ENCODE results near the gene MBD4.
"Not testable (repeated sequence)": the region's sequence is repeated elsewhere in the genome, so short reads cannot be mapped to it uniquely, and the experiment has no call there.

The MBD4 gene

GRCh38 chr3:129439817-129440617 is at the start of gene MBD4, which contains the start of gene IFT122:
Gene MBD4 (minus strand): TSS chr3:129439948. CDS start chr3:129439833, 115 bp downstream.
Gene IFT122 (plus strand): TSS chr3:129440224. CDS start chr3:129440331, 107 bp downstream.
- peak; percentile 98 for DNase-seq (ENCODE audit: low spot score)

DNA sequence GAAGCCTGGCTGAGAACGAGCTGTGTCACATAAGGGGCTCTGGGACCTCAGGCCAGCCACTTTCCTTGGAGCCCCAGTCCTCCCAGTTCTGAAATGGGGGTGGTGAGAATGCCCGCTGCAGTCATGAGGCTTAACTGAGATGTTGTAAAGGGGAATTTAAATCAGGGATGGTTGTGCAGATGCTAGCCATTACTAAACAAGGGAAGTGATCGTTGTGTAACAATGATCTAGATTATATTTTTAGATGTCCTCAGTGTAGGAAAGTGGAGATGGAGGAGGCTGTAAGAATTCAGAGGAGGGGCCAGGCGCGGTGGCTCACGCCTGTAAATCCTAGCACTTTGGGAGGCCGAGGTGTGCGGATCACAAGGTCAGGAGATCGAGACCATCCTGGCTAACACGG is 49.5 kb upstream of the MBD4 start:
- not testable (repeated sequence) for DNase-seq (ENCODE audit: low spot score)

GRCh38 chr3:129487868-129488335 is 48.2 kb upstream of the MBD4 start:
- not testable (repeated sequence) for DNase-seq (ENCODE audit: low spot score)

DNA sequence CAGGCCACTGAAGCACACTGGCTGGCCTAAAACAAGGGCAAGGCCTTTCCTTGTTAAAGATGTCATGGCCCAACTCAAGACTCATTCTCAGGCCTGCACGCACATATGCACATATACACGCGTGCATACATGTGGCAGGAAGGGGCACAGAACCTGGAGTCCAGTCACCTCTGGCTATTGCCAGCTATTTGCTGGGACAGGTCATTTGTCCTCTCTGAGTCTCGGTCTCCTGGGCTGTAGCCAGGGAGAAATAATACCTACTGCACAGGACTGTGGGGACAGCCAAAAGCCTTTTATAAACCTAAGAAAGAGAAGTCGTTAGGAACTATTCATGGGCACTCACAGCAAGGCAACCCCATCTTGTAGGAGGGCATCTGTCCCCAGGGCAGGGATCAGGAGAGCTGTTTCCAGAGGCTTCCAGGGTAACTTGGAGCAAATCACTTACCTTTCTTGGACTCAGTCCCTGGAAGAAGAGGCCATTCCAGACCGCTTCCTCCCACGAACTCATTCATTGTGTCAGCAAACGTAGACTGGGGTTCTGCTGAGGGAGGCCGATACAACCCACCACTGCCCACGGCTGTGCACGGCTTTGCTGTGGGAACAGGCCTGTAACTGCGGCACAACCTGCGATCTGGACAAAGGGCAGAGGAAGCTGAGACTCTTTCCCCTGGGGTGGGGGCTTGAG is 47.6 kb upstream of the MBD4 start:
- DNase-seq (ENCODE audit: low spot score), result no peak

DNA sequence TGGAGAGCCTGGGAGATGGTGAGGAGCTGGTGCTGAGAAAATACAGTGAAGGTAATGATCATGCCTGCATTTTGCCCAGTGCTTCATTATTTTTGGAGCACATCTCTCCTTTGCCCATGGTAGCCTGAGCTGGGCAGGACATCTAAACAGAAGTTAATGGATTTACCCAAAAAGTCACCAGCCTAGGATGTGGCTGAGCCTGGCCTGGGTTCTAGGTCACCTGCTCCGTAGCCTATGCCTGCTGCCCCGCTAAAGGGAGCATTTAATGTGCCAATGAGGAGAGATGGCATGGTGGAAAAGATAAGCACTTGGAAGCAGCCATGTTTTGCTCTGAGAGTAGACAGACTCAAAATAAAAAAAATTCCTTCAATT is 46.9 kb upstream of the MBD4 start:
- no peak for DNase-seq (ENCODE audit: low spot score)

DNA sequence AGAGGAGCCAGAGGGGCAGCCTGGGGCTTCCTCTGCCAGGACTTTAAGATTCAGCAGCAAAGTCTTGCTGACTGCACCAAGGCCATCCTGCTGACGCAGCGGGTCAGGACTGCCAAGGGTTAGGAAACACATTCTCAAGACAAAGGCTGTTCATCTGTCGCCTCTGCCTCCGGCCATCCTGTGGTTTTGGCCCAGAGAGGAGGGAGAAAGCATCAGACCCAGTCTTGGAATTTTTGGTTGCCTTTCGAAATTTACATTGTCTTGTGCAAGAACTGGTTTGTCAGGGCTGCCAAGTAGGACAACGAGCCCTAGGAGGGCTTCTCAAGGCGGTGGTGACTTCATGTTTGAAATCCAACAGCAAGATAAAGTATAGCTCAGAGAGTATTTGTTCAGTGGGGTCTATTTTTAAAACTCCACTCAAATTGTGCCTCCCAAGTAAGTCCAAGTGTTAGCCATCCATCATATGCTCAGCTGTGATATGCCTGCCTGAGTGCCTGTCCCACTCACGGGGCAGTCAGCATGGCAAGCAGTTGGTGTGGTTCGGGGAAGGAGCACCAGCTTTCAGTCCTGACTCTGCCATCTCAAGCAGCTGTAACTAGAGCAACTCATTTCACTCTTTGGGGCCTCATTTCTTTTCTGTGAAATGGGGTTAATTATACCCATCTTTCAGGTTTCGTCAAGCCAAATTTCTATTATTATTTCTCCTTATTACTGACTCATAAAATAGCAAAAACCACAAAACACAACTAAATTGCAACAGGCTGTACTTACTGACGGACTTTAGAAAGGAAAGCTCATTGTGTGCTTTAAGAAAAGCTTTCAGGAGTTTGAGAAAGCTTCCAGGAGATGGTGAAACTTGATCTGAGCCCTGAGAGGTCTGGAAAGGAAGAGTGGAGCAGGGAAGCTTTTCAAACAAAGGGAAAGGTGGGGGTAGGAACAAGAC is 46.2 kb upstream of the MBD4 start:
- DNase-seq (ENCODE audit: low spot score), result no peak

GRCh38 chr3:129485146-129485545 is 45.4 kb upstream of the MBD4 start:
- DNase-seq (ENCODE audit: low spot score), result not testable (repeated sequence)

DNA sequence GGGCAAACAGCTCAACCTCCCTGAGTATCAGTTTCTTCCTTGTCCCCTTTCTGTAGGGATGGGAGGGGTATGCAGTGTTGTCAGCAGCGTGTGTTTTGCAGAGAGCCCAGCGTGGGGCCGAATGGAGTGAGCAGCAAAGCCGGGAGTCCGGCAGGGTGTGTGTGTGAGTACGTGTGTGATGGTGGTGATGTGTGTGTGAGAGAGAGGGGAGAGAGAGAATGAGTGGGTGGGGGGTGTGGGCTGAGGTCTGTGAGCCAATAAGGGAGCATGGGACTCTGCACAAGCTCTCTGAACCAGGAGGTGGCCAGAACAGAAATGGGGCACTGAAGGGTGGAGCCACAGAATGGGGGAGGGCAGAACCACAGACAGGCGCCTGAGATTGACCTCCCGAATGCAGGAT is 44.1 kb upstream of the MBD4 start:
- no peak for DNase-seq (ENCODE audit: low spot score)

- DNase-seq (ENCODE audit: low spot score), result no peak
Measured at GRCh38 chr3:129482721-129483120, 43.0 kb upstream of the MBD4 start.

DNA sequence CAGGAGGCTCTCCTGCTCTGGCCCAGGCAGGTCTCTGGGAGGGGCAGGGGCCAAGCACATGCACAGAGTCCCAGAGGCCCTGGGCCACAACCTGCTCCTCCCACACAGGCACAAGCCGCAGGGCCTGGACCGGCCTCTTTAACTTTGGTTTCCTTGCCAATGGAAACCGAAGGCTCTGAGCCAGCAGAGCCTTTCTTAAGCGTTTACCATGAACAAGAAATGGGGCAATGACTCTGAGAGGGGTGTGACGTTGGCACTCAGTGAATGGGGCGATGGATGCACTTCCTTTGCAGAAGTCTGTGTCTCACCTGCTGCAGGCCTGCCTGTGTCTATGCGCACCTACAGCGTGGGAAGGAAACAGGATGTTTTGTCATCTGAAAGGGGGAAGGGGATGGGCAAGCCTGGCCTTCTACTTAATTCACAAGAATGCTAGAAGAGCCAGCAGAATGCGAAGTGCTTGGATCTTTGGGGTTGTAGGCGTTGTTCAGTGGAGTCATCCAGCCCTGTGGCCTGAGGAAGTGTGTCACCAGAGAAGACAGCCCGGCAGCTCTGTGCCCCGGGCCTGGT is 42.1 kb upstream of the MBD4 start:
- DNase-seq (ENCODE audit: low spot score), result no peak

GRCh38 chr3:129481225-129481765 is 41.5 kb upstream of the MBD4 start:
- not testable (repeated sequence) for DNase-seq (ENCODE audit: low spot score)

GRCh38 chr3:129476586-129476985 is 36.8 kb upstream of the MBD4 start:
- DNase-seq (ENCODE audit: low spot score), result no peak

- DNase-seq (ENCODE audit: low spot score), result no peak
Measured at GRCh38 chr3:129475863-129476262, 36.1 kb upstream of the MBD4 start.

DNA sequence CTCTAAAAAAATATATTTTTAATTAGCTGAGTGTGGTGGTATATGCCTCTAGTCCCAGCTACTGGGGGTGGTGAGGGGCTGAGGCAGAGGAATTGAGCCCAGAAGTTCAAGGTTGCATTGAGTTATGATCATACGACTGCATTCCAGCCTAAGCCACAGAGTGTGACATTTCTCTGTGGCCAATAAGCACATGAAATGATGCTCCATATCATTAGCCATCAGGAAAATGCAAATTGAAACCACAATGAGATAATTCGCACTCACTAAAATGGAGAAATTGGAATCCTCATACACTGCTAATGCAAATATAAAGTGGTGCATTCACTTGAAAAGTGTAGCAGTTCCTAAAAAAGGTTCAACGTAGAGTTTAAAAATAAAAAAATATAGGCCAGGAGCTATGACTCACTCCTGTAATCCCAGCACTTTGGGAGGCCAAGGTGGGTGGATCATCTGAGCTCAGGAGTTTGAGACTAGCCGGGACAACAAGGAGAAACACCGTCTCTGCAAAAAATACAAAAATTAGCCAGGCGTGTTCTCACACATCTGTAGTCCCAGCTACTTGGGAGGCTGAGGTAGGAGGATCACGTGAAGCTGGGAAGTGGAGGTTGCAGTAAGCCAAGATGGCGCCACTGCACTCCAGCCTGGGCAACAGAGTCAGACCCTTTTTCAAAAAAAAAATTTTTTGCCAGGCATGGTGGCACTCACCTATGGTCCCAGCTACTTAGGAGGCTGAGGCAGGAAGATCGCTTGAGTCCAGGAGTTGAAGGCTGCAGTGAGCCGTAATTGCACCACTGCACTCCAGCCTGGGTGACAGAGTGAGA is 35.4 kb upstream of the MBD4 start:
- no peak for DNase-seq (ENCODE audit: low spot score)

- no peak for DNase-seq (ENCODE audit: low spot score)
Measured at GRCh38 chr3:129473769-129474152, 34.0 kb upstream of the MBD4 start.

GRCh38 chr3:129473067-129473768 is 33.5 kb upstream of the MBD4 start:
- DNase-seq (ENCODE audit: low spot score), result no peak

DNA sequence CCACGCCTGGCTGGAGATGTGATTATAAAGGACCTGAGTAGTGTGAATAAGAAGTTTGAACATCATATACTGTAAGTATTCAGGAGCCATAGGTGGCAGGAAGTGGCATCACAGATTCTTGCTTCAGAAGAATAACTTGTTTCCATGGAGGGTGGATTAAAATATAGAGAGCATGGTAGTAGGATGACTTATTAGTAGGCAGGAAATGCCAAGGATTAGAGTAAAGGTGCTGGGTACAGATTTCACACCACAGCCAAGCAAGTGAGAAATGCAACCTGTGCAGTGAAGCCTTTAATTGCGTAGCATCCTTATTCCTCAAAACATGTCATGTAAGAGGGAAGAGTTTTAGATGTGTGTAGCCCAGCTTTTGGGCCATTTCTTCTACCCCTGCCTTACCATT is 31.1 kb upstream of the MBD4 start:
- no peak for DNase-seq (ENCODE audit: low spot score)

DNA sequence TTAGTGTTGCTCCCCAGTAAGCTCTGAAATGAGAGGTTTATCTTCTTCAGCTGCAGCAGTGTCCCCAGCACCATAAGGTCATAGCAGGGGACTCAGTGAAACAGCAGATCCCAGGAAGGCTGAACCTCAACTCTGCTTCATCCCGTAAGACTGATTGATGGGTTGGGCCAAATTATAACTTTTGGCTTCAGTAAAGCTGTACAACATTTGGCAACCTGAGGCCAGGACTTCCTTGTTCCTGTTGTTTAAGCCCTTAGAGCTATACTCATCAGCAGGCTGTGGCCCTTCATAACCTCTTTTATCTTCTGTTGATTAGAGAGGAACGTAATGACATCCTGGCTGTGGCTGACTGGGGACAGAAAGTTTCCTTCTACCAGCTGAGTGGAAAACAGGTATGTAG is 29.3 kb upstream of the MBD4 start:
- DNase-seq (ENCODE audit: low spot score), result no peak

GRCh38 chr3:129467932-129468331 is 28.2 kb upstream of the MBD4 start:
- peak; percentile 37 for DNase-seq (ENCODE audit: low spot score)

- no peak for DNase-seq (ENCODE audit: low spot score)
Measured at GRCh38 chr3:129463716-129464115, 24.0 kb upstream of the MBD4 start.
